DMS 273 (cell line): Measurements from ENCODE around the gene PTH.

Source experiments
- DNase-seq: peaks from one replicate; lab custom pipeline; 2025; ENCODE audit not compliant: unreplicated experiment; lab: John Stamatoyannopoulos, UW

Gene PTH

DNA sequence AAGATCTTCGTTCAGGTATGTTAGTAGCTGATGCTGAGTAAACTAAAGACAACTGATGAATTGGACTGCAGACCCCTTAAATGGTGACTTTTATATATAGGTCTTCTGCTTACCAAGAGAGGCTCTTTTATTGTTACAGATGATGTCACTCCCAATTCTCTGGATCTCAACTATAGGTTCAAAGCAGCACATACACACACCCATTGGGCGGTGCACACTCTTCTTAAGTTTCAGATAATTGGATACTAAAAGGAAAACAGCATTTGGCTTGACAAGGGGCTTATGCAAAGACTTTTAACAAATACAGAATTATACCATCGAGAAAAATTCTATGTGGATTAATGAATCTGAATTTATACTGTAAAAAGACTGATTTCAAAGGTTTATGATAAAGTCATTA lies at the start of gene PTH:
Gene PTH (minus strand): TSS at position 69 of the 400 bp plus-strand sequence. CDS start 3,142 bp downstream, outside the sequence.
- peak; percentile 1 for DNase-seq

DNA sequence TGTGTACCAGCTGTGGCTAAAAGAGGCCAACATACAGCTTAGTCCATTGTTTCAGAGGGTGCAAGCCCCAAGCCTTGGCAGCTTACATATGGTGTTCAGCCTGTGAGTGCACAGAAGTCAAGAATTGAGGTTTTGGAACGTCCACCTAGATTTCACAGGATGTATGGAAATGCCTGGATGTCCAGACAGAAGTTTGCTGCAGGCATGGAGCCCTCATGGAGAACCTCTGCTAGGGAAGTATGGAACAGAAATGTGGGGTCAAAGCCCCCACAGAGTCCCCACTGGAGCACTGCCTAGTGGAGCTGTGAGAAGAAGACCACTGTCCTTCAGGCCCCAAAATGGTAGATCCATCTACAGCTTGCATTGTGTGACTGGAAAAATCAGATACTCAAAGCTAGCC lies 42.2 kb upstream of the PTH start:
- no peak for DNase-seq

DNA sequence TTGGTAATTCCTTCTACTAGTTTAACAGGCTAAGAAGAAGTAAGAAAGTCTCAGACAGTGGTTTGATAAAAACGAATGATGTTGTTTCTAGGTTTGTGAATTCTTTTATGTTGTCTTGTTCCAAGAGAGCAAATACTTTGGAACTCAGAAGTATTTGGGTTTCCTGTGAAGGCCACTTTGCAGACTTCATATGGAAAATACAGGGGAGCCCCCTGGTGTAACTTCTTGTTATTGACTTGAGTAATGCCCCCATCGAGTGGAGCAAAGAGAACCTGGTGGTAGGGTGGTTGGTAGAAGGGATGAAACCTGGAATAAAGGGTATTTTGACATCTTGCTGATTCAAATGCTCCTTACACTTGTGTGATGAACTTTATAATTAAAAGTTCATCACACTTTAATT lies 40.0 kb upstream of the PTH start:
- peak; percentile 42 for DNase-seq

DNA sequence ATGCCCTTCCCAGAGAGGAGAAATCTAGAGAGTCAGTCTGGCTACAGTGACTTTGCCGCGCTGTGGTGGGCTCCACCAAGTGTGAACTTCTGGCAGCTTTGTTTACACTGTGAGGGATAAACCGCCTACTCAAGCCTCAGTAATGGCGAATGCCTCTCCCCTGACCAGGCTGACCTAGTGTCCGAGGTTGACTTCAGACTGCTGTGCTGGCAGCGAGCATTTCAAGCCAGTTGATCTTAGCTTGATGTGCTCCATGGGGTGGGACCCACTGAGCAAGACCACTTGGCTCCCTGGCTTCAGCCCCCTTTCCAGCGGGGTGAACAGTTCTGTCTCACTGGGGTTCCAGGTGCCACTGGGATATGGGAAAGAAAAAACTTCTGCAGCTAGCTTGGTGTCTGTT lies 38.6 kb upstream of the PTH start:
- DNase-seq = no peak

DNA sequence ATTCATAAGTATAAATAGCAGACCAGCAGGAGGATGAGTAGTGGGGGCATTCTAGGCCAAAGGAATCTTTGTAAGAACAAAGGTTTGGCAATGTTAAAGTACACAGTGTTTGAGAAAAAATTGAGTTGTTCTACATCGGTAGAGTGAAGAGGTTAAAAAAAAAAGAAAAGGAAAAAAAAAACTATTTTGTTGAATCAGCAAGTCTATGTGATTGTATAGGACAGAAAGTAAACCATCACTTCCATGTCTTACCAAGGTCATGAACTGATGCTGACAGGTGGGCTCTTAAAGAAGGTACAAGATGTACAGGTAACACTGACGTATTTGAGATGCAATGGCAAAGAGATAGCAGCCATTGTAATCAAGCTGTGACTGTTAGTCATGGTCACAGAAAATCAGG lies 29.5 kb upstream of the PTH start:
- no peak for DNase-seq

DNA sequence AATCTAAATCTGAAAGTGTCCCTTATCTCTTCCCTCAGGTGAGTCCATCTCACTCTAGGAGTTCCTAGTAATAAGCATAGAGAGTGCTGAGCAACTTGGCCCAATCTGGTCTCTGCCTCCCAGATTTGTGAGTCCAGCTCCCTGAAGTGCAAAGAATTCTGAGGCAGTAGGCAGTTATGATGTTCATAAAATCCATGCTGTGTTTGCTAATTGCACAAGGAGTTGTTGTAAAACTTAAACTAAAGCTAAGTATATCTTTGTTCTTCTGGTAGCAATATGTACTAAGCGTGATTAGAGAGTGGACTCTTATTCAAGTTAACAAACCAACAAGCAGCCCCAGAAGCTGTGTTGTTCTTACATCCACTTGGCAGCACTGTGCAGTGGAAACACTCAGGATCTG lies 7.6 kb upstream of the PTH start:
- no peak for DNase-seq

DNA sequence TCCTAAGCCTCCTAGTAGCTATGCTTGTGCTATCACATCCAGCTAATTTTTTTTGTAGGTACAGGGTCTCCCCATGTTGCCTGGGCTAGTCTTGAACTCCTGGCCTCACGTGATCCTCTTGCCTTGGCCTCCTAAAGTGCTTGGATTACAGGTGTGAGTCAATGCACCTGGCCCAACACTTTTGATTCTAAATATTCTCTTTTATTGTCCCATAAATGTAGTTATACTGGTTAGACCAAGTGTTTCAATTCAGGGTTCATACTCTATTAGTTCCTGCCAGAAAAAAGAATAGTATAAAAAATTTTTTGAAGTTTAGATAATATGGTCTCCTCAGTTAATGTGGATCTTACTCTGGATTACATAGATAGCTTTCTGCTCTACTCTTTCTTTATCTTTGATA lies 6.7 kb upstream of the PTH start:
- no peak for DNase-seq

DNA sequence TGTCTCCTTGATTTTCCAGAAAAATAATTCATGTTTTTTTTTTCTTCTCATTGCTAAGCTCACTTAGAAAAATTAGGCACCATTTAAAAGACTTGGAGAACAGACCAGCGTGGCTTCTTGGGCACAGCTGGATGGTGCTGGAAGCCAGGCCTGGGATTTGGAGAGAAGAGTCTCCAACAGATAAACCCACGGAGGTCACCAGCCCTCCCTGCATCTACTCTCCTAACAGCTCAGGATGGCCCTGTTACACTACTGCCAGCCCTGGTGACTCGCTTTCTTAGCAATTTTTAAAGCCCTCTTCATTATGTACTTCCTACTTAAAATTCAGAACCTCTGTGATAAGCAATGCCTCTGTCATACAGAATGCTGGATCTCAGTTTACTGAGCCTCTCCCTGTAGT lies 1.7 kb downstream of the PTH start:
- DNase-seq = no peak

DNA sequence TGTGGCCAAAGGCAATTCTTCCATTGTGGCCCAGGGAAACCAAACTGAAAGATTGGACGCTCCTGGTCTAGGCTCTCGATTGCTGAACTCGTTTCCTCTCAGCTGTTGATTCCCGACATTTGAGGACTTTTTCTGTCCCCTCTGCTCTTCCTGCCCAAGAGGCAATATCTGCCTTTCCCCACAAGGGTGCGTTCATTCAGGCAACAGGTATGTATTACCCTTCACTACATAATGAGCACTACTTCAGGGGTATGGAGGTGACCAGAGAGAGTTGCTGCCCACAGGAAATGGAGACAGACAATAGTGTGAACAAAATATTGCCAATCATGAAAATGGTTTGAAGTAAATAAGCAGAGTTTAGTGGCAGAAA lies 8.2 kb downstream of the PTH start:
- peak; percentile 3 for DNase-seq

DNA sequence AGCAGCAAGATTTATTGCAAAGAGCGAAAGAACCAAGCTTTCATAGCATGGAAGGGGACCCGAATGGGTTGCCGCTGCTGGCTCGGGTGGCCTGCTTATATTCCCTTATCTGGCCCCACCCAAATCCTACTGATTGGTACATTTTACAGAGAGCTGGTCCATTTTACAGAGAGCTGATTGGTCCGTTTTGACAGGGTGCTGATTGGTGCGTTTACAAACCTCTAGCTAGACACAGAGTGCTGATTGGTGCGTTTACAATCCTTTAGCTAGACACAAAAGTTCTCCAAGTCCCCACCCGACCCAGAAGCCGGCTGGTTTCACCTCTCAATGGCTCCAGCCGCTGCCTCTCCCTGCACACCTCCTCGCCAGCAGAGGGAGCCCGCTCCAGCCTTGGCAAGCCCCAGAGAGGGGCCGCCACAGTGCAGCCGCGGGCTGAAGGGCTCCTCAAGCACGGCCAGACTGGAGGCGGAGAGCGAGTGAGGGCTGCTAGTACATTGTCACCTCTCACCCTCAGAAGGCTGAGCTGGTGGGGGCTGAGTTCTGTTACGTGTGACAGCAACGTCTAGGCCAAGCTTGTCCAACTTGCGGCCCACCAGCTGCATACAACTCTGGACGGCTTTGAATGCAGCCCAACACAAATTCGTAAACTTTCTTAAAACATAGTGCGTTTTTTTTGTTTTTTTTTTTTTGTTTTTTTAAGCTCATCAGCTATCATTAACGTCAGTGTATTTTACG lies 8.7 kb downstream of the PTH start:
- DNase-seq = no peak

DNA sequence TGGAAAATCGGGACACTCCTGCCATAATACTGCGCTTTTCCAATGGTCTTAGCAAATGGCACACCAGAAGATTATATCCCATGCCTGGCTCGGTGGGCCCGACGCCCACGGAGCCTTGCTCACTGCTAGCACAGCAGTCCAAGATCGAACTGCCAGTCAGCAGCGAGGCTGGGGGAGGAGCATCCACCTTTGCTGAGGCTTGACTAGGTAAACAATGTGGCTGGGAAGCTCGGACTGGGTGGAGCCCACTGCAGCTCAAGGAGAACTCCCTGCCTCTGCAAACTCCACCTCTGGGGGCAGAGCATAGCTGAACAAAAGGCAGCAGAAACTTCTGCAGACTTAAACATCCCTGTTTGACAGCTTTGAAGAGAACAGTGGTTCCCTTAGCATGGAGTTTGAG lies 15.6 kb downstream of the PTH start:
- no peak for DNase-seq

DNA sequence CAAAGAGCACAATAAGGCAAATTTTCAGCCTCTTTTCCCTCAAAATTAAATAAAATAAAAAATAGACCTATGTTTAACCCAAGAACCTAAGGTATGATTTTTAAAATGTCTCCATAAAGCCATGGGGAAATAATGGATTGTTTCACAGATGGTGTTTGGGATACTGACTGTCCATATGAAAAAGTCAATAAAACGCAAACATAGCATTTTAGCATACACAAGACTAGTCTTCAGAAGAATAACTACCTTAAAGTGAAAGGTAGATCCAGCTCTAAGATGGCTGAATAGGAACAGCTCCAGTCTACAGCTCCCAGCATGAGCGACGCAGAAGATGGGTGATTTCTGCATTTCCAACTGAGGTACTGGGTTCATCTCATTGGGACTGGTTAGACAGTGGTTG lies 16.1 kb downstream of the PTH start:
- DNase-seq = no peak

DNA sequence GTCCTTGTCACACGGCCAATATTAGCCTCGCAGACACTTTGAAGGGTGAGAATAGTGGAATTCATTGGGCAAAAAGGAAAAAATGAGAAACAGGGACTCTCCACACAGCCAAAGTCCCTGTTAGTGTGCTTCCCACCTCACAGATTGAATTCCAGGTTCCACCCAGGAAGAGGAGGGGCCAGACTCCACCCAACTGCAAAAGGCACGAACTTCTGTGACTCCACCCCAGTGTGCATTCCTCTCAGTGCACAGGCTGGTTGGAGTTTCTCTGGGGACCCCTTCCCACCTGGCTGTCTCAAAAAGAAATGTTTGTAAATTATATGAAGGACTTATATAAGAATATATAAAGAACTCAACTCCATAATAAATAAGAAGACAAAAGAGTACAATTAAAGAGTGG lies 20.7 kb downstream of the PTH start:
- DNase-seq = no peak

DNA sequence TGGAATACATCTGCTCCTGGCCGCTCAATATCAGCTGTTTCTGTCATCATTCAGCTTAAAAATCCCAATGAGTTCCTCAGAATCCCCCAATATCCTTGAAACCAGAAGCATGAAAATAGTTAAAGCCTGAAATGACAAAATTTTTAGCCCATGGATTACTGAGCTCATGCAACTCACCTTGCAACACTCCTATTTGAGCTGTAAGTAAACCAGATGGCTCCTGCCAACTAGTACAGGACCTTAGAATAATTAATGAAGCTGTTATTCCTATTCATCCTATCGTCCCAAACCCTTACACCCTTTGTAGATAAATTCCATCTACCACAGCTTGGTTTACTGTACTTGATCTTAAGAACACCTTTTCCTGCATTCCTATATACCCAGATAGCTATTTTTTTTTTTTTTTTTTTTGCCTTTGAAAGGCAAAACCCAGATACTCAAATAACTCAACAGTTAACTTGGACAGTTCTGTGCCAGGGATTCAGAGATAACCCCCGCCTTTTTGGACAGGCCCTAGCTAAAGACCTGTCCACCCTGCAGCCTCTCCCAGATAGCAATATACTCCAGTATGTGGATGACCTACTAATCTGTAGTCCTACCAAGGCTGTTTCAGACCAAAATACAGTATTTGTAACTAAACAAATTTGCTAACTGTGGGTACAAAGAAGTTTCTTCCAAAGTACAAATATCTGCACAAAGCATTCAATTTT lies 22.6 kb downstream of the PTH start:
- no peak for DNase-seq

DNA sequence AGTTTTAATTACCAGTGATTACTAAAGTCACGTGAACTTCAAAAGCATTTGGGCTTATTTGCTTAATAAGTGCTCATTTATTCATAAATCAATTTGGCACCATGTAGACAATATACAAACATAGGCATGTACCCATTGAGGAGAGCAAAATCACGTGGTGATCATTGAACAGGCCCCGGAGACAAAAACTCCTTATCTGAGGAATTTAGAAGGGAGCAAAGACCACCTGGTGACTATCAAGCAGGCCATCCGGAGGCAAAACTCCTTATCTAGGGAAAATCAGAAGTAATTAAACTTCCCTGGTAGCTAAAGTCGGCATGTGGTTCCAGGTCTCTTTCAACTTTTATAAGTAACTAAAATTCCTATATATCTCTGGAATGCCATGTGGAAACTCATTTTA lies 27.0 kb downstream of the PTH start:
- no peak for DNase-seq

DNA sequence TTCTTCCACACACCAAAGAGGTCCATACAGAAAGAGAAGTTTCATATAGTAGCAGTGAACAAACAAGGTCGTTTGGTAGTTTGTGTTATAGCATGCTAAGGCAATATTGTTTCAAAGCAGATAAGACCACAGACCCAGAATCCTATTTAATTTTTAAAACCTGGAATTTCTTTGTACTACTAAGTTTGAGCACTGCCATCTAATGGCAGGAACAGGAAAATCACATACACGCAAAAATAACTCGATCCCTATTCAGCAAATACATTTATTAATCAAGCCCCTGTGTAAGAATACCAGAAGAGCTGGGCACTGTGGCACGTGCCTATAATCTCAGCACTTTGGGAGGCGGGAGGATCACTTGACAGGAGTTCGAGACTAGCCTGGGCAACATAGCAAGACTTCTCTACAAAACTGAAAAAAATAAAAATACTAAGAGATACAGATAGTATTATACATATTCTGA lies 29.9 kb downstream of the PTH start:
- peak; percentile 56 for DNase-seq

DNA sequence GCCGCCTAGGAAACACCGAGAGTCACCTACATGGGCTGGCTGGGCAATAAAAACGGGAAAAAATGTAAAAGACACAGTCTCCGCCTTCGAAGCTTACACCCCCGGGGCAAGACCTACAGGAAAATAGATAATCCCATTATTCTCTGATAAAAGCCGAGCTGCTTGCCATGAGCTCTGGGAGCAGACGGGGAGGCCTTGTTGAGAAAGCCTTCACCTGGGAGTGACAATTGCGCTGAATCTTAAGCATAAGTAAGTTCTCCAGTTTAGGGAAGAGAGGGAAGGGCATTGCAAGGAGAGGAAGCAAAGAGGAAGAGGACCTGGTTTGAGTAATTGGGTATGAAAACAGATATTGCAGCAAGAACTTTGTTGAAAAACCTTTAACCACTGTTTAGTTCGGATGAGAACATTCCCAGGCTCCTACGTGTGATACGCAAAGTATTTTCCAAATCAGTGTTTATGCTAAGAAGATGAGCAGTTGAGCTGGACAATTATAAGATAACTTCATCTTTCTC lies 32.0 kb downstream of the PTH start:
- DNase-seq = no peak

DNA sequence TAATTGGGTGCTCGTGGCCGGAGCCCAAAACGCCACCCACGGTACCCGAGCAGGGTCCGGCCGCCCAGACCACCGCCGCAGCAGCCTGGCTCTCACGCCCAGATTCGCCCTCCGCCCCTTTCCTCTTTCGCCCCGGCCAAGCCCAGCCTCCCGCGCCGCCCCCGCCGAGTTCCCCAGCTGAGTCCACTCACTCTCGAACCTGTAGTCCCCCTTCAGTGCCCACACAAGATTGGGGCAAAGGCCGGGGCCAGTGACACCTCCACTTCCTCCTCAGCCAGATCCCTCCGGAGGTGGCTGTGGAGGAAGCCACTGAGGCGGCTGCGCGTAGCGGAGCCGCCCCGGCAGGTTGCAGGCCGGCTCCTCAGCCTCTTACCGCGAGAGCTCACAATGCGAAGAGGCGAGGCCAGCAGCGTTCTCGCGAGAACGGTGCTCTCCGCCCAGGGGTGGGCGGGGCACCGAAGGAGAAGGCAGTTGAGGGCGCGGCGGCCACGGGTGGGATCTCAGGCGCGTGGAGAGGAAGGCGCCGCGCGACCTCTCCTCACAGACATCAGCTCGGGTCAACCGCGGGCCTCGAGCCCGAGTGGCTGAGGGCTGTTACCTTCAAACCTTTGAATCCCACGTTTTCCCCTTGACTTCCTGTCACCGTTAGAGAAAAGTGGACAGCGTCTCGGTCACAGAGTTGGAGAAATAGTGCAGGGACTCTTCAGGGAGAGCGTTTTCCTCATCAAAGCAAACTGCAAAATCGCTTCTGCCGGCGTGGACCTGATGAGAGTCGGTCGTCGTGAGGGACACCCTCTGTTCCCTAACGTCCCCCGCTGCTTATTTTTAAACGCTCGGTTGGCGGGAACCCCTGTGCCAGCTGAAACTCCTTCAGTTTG lies 32.7 kb downstream of the PTH start, which contains the start of gene BTBD10:
Gene BTBD10 (minus strand): TSS at position 322 of the 878 bp plus-strand sequence. CDS start 18,098 bp downstream, outside the sequence.
- peak; percentile 96 for DNase-seq

DNA sequence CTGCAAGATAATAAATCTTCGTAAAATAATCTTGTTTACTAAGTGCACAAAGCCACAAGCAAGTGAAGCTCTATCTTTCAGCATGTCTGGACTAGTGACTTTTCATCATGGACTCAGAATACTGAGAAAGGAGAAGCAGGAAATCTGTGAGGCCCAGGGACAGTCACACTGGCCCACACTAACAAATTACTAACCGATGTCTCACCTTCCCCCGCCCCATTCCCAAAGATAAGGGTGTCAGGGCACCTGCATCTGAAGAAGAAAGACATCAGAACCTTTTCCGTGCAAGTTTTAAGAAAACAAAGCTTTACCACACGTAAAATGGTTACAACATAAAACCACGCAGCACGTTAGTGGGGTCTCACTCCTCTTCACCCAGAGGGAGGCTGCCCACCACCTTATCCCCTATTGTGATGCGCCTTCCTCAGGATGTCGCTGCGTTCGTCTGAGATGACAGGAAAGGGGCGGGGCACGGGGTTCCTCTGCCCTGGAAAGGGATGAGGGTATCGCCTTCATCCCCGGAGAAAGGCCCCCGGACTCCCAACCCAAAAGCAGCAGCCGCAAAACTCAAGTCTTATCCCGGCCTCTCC lies 33.4 kb downstream of the PTH start:
- DNase-seq = peak; percentile 60

DNA sequence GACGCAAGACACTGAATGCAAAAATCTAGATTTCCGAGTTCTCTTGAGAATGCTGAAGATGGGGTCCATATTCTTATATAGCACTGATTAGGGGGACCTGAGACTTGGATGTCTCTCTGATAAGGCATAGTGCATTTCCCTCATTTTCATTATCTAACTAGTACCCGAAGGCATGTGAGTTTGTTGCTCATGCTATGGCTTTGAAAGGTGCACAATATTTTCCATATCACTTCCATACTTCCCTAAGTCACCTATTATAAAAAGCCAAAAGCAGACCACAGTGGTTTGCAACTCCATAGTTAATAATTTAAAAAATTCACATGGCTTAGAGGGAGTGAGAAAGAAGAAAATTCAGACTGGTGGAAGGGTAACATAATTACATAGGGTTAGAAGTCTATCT lies 34.5 kb downstream of the PTH start:
- no peak for DNase-seq

DNA sequence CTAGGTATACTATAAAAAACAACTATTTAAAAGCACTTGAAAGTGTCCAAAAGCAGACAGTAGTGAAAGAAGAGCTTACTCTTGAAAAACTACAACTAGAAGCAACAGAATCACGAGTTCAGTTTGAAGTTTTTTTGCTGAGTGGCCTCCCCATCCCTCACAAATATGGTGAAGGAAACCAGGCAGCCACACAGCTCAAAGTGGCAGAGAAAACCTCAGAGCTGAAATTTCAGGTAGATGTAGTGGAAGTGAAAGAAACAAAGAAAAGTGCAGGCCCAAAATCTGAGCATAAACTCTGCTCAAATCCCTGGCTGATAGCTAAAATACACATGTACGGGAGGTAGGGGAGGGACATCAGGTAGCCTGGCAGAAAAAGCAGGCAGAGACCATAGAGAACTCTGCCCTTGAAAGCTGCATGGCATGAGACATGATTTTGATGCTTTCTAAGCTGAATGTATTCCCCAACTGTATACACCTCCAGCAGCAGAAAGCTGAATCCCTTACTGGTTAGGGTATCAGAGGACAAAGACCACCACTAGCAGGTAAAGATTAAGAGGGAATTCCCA lies 44.9 kb downstream of the PTH start:
- DNase-seq = no peak
